Endothelial cell of umbilical vein (primary cell): ENCODE measurements around the gene TMCC2.

Source experiments
- CTCF ChIP-seq, 2 donors: IDR thresholded peaks; 1 replicate in 1 of 2; 2 replicates in 1 of 2; pipeline ENCODE4 v1.5.1; 2011; ENCODE audit warnings: low read length in 2 of 2, mild to moderate bottlenecking in 2 of 2, moderate library complexity in 2 of 2, control low read depth in 1 of 2, inconsistent platforms in 1 of 2, low read depth in 1 of 2; ENCODE audit not compliant: insufficient read depth in 1 of 2; ENCODE audit errors: extremely low read depth in 1 of 2
- EZH2 ChIP-seq: IDR thresholded peaks from 2 replicates; pipeline ENCODE4 v1.6.1; 2012; ENCODE audit warnings: borderline replicate concordance, low read depth, mild to moderate bottlenecking, moderate library complexity, low read length, inconsistent platforms; ENCODE audit not compliant: severe bottlenecking
- FOS ChIP-seq: IDR thresholded peaks from 2 replicates; pipeline ENCODE4 v1.6.1; 2011; ENCODE audit warnings: mild to moderate bottlenecking, low read length, moderate library complexity, borderline replicate concordance; ENCODE audit not compliant: insufficient read depth
- GATA2 ChIP-seq: IDR thresholded peaks from 2 replicates; pipeline ENCODE4 v1.7.0; 2011; ENCODE audit warnings: low read depth, mild to moderate bottlenecking, moderate library complexity, mixed read lengths, low read length; ENCODE audit not compliant: insufficient read length, insufficient read depth
- JUN ChIP-seq: IDR thresholded peaks from 2 replicates; pipeline ENCODE4 v1.6.1; 2011; ENCODE audit warnings: borderline replicate concordance, low read depth; ENCODE audit not compliant: insufficient read length, insufficient read depth
- MAX ChIP-seq: IDR thresholded peaks from 2 replicates; pipeline ENCODE4 v1.6.1; 2011; ENCODE audit not compliant: insufficient read depth, insufficient read length
- POLR2A ChIP-seq: IDR thresholded peaks from 2 replicates; pipeline ENCODE4 v1.6.1; 2012; ENCODE audit warnings: low read depth, mild to moderate bottlenecking, control low read depth, low read length
- POLR2AphosphoS5 ChIP-seq: IDR thresholded peaks from 2 replicates; pipeline ENCODE4 v1.6.1; 2012; ENCODE audit warnings: low read depth, mild to moderate bottlenecking, control low read depth, low read length, moderate library complexity; ENCODE audit not compliant: insufficient read depth

- no peak for TF ChIP-seq CTCF (IDR thresholded peaks at IDR 0.05; ENCODE audit: extremely low read depth in 1 of 2, insufficient read depth in 1 of 2, low read depth in 1 of 2, low read length in 2 of 2)
- no peak for TF ChIP-seq EZH2
- no peak for TF ChIP-seq JUN
- no peak for TF ChIP-seq POLR2A
- TF ChIP-seq POLR2AphosphoS5, result no peak
- no peak for TF ChIP-seq GATA2
- TF ChIP-seq MAX, result no peak
- TF ChIP-seq FOS, result no peak
Observed at GRCh38 chr1:205287076-205287475, 59.3 kb downstream of the TMCC2 start.
